NCI-H2107 treated with DMSO at 0.1 percent for 48 hours (cell line): ENCODE data around the gene OR5H6.
"Not testable (repeated sequence)": the region's sequence is repeated elsewhere in the genome, so short reads cannot be mapped to it uniquely, and the experiment has no call there.

Experiments used
- DNase-seq: peaks from one replicate; lab custom pipeline; 2025; ENCODE audit not compliant: unreplicated experiment; lab: John Stamatoyannopoulos, UW

Gene OR5H6

DNA sequence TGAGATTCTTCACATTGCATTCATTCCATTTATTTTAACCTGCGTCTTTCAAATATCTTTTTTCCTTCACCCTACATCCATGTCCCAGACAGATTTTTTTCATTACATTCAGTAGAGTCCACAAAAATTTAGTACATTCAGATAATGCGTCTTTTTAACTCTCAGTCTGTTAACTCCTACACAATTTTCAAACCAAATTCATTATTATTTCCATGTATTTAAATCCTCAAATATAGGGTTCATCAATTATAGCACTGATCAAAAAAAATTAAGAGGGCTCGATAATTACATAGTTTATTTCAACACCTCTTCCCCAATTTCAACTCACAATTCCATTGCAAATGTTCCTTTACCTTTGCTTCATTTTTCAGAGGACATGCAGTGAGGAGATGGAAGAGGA lies at the start of gene OR5H6:
OR5H6 (plus strand) TSS at position 301 of the 400 bp plus-strand sequence; CDS start at position 390, 89 bp downstream.
- no peak for DNase-seq

DNA sequence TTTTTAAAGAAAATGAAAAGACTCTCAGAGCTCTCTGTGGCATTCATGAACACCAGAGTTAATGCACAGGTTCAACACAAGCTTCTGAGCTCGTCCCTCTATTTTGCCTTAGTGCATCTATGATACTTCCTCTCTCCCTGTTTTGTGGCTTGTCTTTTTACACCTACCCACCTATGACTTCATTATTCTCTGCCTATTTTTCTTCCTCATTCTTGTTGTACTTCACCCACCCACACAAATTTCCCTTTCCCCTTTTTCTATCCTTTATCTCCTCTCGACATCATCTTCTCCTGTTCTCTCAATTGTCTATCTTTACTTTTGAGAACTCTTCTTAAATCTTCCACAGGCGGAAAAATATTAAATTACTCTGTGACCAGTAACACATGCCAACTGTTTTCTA lies 49.0 kb upstream of the OR5H6 start:
- no peak for DNase-seq

DNA sequence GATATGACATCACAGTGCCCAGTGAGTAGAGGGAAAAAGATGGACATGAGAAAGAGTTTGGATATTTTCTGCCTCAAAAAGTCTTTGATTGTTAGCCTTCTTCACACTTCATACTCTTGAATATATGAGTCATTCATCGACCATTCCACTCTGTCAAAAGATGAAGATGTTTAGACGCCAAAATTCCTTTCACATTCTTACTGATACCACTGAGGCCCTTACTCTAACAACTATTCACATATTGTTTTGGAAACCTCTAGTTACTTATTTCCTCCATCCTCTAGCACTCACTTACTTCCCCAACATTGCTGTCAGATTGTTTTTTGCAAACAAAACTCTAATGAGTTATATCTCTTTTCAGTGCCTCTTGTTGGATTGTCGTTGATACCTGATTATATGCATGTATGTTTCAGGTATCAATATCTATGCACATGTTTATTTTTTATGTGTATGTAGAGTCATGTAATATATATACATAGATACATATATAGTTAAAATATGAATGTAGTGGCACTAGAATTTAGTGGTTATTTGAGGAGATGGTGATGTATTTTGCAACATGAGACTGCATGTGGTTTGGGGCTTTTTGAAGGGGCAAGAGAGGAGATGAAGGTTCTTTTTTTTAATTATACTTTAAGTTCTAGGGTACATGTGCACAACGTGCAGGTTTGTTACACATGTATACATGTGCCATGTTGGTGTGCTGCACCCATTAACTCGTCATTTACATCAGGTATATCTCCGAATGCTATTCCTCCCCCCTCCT lies 40.0 kb upstream of the OR5H6 start:
- no peak for DNase-seq

- no peak for DNase-seq
Measured at GRCh38 chr3:98232489-98232888, 31.6 kb upstream of the OR5H6 start.

- DNase-seq = no peak
Measured at GRCh38 chr3:98233468-98233867, 30.6 kb upstream of the OR5H6 start.

DNA sequence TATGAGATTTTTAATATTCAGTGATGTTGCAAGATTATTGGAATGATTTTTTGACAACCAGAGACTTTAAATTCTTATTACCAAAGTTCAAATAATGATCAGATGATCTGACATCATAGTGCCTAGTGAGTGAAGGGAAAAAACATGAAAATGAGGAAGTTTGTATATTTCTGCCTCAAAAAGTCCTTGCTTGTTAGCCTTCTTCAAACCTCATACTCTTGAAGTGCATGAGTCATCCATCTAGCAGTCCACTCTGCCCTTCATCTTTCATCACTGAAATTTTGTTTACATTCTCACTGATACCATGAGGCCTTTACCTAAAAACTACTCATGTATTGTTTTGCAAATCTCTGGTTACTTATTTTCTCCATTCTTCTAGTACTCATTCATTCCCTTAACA lies 23.9 kb upstream of the OR5H6 start:
- no peak for DNase-seq

GRCh38 chr3:98242155-98242554 lies 21.9 kb upstream of the OR5H6 start:
- no peak for DNase-seq

- no peak for DNase-seq
Measured at GRCh38 chr3:98243843-98244242, 20.2 kb upstream of the OR5H6 start.

GRCh38 chr3:98246142-98246541 lies 17.9 kb upstream of the OR5H6 start:
- DNase-seq = no peak

DNA sequence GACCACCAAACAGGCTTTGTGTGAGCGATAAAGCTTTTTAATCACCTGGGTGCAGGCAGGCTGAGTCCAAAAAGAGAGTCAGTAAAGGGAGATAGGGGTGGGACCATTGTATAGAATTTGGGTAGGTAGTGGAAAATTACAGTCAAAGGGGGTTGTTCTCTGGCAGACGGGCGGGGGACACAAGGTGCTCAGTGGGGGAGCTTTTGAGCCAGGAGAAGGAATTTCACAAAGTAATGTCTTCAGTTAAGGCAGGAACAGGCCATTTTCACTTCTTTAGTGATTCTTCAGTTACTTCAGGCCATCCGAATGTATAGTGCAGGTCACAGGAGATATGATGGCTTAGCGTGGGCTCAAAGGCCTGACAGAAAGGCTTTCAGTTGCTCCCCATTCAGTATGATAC lies 8.0 kb upstream of the OR5H6 start:
- DNase-seq = not testable (repeated sequence)

- DNase-seq = no peak
Measured at GRCh38 chr3:98259707-98260106, 4.3 kb upstream of the OR5H6 start.

GRCh38 chr3:98262046-98262445 lies 2.0 kb upstream of the OR5H6 start:
- no peak for DNase-seq

DNA sequence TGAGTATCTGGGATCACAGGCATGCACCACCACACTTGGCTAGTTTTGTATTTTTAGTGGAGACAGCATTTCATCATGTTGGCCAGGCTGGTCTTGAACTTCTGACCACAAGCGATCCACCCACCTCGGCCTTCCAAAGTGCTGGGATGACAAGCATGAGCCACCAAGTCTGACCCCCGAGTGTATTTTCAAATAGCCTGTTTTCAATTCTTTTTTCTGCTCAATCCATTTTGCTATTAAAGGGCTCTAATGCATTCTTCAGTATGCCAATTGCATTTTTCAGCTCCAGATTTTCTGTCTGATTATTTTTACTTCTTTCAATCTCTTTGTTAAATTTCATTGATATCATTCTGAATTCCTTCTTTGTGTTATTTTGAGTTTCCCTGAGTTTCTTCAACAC lies 5.8 kb downstream of the OR5H6 start:
- no peak for DNase-seq

GRCh38 chr3:98272126-98272525 lies 8.1 kb downstream of the OR5H6 start:
- DNase-seq = no peak

DNA sequence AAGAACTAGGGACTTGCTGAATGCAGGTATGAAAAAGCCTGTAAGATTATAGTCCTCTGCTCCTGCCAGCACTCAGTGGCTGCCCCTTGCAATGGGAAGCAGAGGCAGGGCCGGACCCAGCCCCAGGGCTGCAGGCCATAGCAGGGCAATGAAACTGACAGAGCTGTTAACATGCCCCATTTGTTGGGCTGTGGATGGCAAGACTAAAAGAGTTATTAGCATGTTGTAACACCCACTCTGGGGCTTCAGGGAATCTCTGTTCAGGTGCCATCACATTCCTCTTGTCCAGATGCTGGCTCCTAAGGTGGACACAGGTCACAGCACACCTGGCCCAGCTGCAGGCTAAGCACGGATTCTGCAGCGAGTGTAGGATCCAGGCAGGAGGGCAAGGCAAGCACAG lies 10.9 kb downstream of the OR5H6 start:
- no peak for DNase-seq

- DNase-seq = no peak
Measured at GRCh38 chr3:98282205-98282604, 18.2 kb downstream of the OR5H6 start, which contains the start of gene OR5H2. TSS of gene OR5H2 (plus strand) at chr3:98282505. CDS start at chr3:98282903, 398 bp downstream.

DNA sequence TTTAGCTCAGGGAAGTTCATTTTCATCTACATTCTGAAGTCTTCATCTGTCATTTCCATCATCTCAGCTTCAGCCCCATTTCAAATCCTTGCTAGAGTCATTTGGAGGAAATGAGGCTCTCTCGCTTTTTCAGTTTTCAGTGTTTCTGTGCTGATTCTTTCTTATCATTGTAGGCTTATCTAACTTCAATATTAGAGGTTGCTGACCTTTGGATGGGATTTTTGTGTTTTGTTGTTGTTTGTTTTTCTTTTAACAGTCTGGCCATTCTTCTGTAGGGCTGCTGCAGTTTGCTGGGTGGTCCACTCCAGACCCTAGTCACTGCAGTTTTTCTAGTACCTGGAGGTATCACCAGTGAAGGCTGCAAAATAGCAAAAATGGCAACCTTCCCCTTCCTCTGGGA lies 26.9 kb downstream of the OR5H6 start:
- DNase-seq = no peak

- no peak for DNase-seq
Measured at GRCh38 chr3:98291332-98291957, 27.4 kb downstream of the OR5H6 start.
